Erythroblast (primary cell): ENCODE results near the gene FARSB.

Experiments used
- GATA1 ChIP-seq: IDR thresholded peaks from 2 replicates; pipeline ENCODE4 v1.6.1; 2011; ENCODE audit warnings: low read depth, mild to moderate bottlenecking, control low read depth, low read length, moderate library complexity
- POLR2A ChIP-seq: IDR thresholded peaks from 2 replicates; pipeline ENCODE4 v1.6.1; 2011; ENCODE audit warnings: mild to moderate bottlenecking, low read length

DNA sequence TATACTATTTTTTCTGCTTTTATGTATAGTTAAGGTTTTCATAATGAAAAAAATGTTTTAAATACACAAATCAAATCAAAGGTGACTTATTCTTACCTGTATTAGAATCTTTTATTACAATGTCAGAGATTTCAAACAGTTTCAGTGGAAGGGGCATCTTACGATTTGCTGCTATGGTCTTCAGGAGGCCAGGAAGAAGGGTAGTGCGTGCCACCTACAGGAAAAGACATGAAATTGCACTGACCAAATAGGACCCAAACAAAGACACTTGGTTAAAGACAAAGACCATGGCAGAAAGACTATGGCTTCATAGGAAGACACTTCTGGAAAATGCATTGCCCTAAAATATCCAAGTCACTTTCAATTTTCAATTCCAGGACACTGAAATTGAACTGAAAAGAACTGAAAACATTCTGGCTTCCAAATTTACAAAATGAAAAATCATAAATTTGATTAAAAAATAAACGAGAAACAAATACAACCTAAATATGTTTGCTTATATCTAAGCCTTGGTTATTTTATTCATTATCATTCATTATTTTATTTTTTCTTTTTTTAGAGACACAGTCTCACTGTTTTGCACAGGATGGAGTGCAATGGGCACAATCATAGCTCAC, 42.1 kb downstream of the FARSB start:
- TF ChIP-seq POLR2A, result no peak
- TF ChIP-seq GATA1, result no peak
